Adrenal gland (tissue), 5 donors: ENCODE results near the gene SLC38A9.

ENCODE experiments used
- POLR2A ChIP-seq, 2 donors: fragments of 450-650 bp; IDR thresholded peaks; one replicate each; pipeline ENCODE4 v1.6.1; 2017; ENCODE audit warnings: antibody characterized with exemption in 2 of 2, mild to moderate bottlenecking in 2 of 2, moderate library complexity in 1 of 2
- TF ChIP-seq, protein P1 (sequence below), 6 experiments: fragments of 450-650 bp in 4 of 6; fragments of 200-600 bp in 2 of 6; sonication (generic) in 1 of 6; IDR thresholded peaks; 1 replicate in 5 of 6; 2 replicates in 1 of 6; pipeline versions ENCODE4 v1.5.1 to v1.8.0; 2016 to 2021; ENCODE audit warnings: antibody characterized with exemption in 6 of 6, mild to moderate bottlenecking in 2 of 6, moderate library complexity in 1 of 6
- donor health status: DM: no; HTN: no; CAD: no.

GRCh38 chr5:55702598-55703345 is 9.4 kb downstream of the SLC38A9 start:
- TF ChIP-seq, protein P1, sequence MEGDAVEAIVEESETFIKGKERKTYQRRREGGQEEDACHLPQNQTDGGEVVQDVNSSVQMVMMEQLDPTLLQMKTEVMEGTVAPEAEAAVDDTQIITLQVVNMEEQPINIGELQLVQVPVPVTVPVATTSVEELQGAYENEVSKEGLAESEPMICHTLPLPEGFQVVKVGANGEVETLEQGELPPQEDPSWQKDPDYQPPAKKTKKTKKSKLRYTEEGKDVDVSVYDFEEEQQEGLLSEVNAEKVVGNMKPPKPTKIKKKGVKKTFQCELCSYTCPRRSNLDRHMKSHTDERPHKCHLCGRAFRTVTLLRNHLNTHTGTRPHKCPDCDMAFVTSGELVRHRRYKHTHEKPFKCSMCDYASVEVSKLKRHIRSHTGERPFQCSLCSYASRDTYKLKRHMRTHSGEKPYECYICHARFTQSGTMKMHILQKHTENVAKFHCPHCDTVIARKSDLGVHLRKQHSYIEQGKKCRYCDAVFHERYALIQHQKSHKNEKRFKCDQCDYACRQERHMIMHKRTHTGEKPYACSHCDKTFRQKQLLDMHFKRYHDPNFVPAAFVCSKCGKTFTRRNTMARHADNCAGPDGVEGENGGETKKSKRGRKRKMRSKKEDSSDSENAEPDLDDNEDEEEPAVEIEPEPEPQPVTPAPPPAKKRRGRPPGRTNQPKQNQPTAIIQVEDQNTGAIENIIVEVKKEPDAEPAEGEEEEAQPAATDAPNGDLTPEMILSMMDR (IDR thresholded peaks at IDR 0.05), result no peak
- no peak for TF ChIP-seq POLR2A (IDR thresholded peaks at IDR 0.05)
